ENCODE data around the gene NR3C2. TPM values are rescaled to one million over a fixed set of nuclear protein-coding genes. Genes with fewer than 3 reads are reported as not detected.

NR3C2 gene
- total RNA-seq, 1 experiment from 2014 or later = 14.2 TPM

DNA sequence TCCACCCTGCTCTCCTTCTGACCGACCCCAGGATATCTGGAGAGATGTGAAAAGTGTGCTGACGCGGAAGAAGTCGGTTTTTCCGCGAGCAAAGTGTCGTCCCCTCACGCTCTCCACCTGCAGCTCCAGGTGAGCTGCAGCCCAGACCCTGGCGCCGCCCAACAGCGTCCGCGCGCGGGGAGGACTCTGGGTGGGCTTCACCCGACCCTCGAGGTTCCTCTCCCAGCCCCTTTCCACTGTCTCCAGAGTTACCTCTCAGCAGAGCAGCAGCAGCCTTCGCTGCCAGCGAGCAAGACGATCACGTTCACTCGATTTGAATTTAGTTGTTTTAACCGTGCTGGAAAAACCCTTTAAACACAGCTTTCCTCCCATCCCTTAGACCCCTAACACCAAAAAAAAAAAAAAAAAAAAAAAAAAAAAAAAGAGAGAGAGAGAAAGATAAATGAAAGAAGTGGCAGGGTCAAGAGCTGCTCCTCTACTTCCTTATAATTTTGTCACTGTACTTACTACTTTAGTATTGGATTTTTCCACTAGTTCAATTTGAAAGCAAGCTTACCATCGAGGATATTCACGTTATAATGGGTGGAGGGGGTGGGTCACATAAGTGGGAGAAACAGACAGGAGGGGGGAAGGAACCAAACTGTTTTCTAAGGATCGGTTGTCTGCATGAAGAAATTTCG lies 758 bp upstream of the NR3C2 start:
- Mint-ChIP-seq H3K36me3 (ENCODE audit: insufficient read depth, unreplicated experiment) (peaks cover 54% of the 10 kb centered on the region), H3K9me3 (ENCODE audit: low read depth, unreplicated experiment) (no peaks in the 10 kb centered on the region), H3K27me3 (ENCODE audit: unreplicated experiment) (no peaks in the 10 kb centered on the region), H3K27ac (ENCODE audit: unreplicated experiment) (peak overlapping the region; percentile 70), H3K4me1 (ENCODE audit: low read depth, unreplicated experiment) (peaks cover 18% of the 10 kb centered on the region), H3K4me3 (ENCODE audit: low read depth, unreplicated experiment) (peak overlapping the region; percentile 96)
- TF ChIP-seq, protein P1, sequence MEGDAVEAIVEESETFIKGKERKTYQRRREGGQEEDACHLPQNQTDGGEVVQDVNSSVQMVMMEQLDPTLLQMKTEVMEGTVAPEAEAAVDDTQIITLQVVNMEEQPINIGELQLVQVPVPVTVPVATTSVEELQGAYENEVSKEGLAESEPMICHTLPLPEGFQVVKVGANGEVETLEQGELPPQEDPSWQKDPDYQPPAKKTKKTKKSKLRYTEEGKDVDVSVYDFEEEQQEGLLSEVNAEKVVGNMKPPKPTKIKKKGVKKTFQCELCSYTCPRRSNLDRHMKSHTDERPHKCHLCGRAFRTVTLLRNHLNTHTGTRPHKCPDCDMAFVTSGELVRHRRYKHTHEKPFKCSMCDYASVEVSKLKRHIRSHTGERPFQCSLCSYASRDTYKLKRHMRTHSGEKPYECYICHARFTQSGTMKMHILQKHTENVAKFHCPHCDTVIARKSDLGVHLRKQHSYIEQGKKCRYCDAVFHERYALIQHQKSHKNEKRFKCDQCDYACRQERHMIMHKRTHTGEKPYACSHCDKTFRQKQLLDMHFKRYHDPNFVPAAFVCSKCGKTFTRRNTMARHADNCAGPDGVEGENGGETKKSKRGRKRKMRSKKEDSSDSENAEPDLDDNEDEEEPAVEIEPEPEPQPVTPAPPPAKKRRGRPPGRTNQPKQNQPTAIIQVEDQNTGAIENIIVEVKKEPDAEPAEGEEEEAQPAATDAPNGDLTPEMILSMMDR (IDR thresholded peaks at IDR 0.05; ENCODE audit: unreplicated experiment) = no peak
- CTCF ChIA-PET = interaction anchor here (0.5 to 0.6 kb wide), 6 partner anchors 352 to 1612 kb away, joined by 3 to 9 read pairs (median 3); no protein-coding TSS in a partner anchor
- no peak for DNase-seq
- intact Hi-C loops (cut with micrococcal nuclease; ENCODE audit: unreplicated experiment) = loop anchor here (2.0 to 10.0 kb wide), 5 partner anchors 161 to 822 kb away; no protein-coding TSS in a partner anchor
- TSS peak; percentile 89 for BruUV-seq (replicated peaks)

DNA sequence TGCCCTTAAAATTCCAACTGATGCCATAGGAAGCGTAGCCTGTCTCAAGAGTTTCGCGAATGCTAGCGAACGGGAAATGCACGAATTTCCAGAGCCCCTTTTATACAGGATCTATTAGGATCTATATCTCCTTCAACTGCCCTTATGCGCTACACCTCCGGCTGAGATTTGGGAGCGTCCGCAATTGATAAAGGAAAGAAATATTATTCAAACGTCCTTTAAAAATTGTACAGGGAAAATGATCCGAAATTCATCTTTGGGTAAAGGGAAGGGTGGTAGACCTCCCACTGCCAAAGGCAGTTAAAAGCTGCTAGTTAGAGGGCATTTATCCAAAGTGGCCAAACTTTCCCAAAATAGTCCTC lies 609 bp downstream of the NR3C2 start:
- H3K9me3 Mint-ChIP-seq (ENCODE audit: low read depth, unreplicated experiment) = no peaks in the 10 kb centered on the region
- peaks cover 18% of the 10 kb centered on the region for H3K4me1 Mint-ChIP-seq (ENCODE audit: low read depth, unreplicated experiment)
- peak overlapping the region; percentile 70 for H3K27ac Mint-ChIP-seq (ENCODE audit: unreplicated experiment)
- no peaks in the 10 kb centered on the region for H3K27me3 Mint-ChIP-seq (ENCODE audit: unreplicated experiment)
- no peak for DNase-seq
- intact Hi-C loops (cut with micrococcal nuclease; ENCODE audit: unreplicated experiment) = loop anchor here (5.0 to 10.0 kb wide), 4 partner anchors 159 to 823 kb away; no protein-coding TSS in a partner anchor
- BruUV-seq (replicated peaks) = no TSS peak
- peak overlapping the region; percentile 96 for H3K4me3 Mint-ChIP-seq (ENCODE audit: low read depth, unreplicated experiment)
- TF ChIP-seq, protein P1 (IDR thresholded peaks at IDR 0.05; ENCODE audit: unreplicated experiment) = no peak
- CTCF ChIA-PET = no interaction called here
- H3K36me3 Mint-ChIP-seq (ENCODE audit: insufficient read depth, unreplicated experiment) = peaks cover 50% of the 10 kb centered on the region

DNA sequence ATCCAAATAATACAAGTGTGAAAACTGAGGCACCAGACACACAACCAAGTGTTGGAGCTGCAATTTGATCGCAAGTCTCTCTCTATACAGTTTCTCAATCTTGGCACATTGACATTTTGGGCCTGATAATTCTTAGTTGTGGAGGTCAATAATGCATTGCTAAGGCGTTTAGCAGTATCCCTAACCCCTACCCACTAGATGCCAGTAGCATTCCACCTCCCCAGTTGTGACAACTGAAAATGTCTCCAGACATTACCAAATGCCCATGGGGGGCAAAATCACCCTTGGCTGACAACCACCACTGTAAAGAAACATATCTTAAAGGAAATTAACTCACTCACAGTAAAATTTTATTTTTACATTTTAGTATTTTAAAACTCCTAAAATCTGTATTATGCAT lies 4.2 kb downstream of the NR3C2 start:
- H3K4me3 Mint-ChIP-seq (ENCODE audit: low read depth, unreplicated experiment) = no peak overlapping the region
- H3K27ac Mint-ChIP-seq (ENCODE audit: unreplicated experiment) = no peak overlapping the region
- TF ChIP-seq, protein P1 (IDR thresholded peaks at IDR 0.05; ENCODE audit: unreplicated experiment) = no peak
- H3K27me3 Mint-ChIP-seq (ENCODE audit: unreplicated experiment) = no peaks in the 10 kb centered on the region
- intact Hi-C loops (cut with micrococcal nuclease; ENCODE audit: unreplicated experiment) = no loop called here
- peaks cover 18% of the 10 kb centered on the region for H3K4me1 Mint-ChIP-seq (ENCODE audit: low read depth, unreplicated experiment)
- H3K9me3 Mint-ChIP-seq (ENCODE audit: low read depth, unreplicated experiment) = no peaks in the 10 kb centered on the region
- DNase-seq = no peak
- H3K36me3 Mint-ChIP-seq (ENCODE audit: insufficient read depth, unreplicated experiment) = peaks cover 25% of the 10 kb centered on the region
- CTCF ChIA-PET = no interaction called here
- BruUV-seq (replicated peaks) = no TSS peak

DNA sequence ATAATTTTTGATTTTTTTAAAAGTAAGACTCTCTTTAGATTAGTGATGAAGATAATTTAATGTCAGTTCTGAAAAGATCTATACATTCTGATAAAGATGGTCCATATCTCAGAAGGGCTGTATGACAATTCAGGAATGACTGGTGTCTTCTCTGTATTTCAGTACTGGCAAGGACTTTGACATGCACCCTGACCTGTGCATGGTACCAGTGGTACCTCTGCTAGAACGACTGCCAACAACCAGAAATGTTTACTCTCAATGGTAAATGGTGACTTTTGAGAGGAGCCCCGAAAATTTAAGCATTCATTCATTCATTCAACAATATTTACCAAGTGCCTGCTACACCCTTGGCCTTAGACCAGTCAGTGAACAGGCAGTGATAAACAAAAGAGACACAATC lies 4.8 kb downstream of the NR3C2 start:
- no peaks in the 10 kb centered on the region for H3K9me3 Mint-ChIP-seq (ENCODE audit: low read depth, unreplicated experiment)
- no peaks in the 10 kb centered on the region for H3K27me3 Mint-ChIP-seq (ENCODE audit: unreplicated experiment)
- BruUV-seq (replicated peaks) = no TSS peak
- H3K27ac Mint-ChIP-seq (ENCODE audit: unreplicated experiment) = no peak overlapping the region
- H3K4me3 Mint-ChIP-seq (ENCODE audit: low read depth, unreplicated experiment) = no peak overlapping the region
- intact Hi-C loops (cut with micrococcal nuclease; ENCODE audit: unreplicated experiment) = no loop called here
- H3K36me3 Mint-ChIP-seq (ENCODE audit: insufficient read depth, unreplicated experiment) = peaks cover 19% of the 10 kb centered on the region
- TF ChIP-seq, protein P1 (IDR thresholded peaks at IDR 0.05; ENCODE audit: unreplicated experiment) = no peak
- no peak for DNase-seq
- peaks cover 18% of the 10 kb centered on the region for H3K4me1 Mint-ChIP-seq (ENCODE audit: low read depth, unreplicated experiment)
- CTCF ChIA-PET = no interaction called here
